Thyroid gland (tissue), 4 donors: ENCODE results near the gene RAB11FIP4. TPM values are rescaled to one million over a fixed set of nuclear protein-coding genes. Genes with fewer than 3 reads are reported as not detected.

Experiments
- DNase-seq, 2 donors: peaks; one replicate each; pipeline ENCODE4 v3.0.0-alpha.2; 2019
- H3K27ac ChIP-seq, 3 donors: fragments of 200-600 bp; sonication (generic); 1 replicate in 2 of 3; 2 replicates in 1 of 3; pipeline ENCODE4 v1.5.1; 2016 to 2019; ENCODE audit warnings: mild to moderate bottlenecking in 1 of 3, moderate library complexity in 1 of 3
- H3K27me3 ChIP-seq: fragments of 200-600 bp; sonication (generic); one replicate; pipeline ENCODE4 v1.5.1; 2019
- H3K36me3 ChIP-seq, 2 donors: fragments of 200-600 bp; sonication (generic); one replicate each; pipeline ENCODE4 v1.5.1; 2016 to 2019
- H3K4me1 ChIP-seq, 2 donors: fragments of 200-600 bp; sonication (generic); one replicate each; pipeline ENCODE4 v1.5.1; 2017 to 2019
- H3K4me3 ChIP-seq, 3 donors: fragments of 200-600 bp; sonication (generic); replicated peaks in 1 of 3; 1 replicate in 2 of 3; 2 replicates in 1 of 3; pipeline ENCODE4 v1.5.1; 2016; ENCODE audit warnings: mild to moderate bottlenecking in 1 of 3
- H3K9me3 ChIP-seq: fragments of 200-600 bp; sonication (generic); one replicate; pipeline ENCODE4 v1.5.1; 2017
- POLR2A ChIP-seq, 2 donors: fragments of 450-650 bp; IDR thresholded peaks; one replicate each; pipeline ENCODE4 v1.6.1; 2017; ENCODE audit warnings: antibody characterized with exemption in 2 of 2, mild to moderate bottlenecking in 2 of 2, moderate library complexity in 1 of 2
- WGBS, 2 donors: methylation state at CpG; one replicate each; pipeline ENCODE4 v1.1.5; 2017; 5-methylcytosine and 5-hydroxymethylcytosine counted together
- intact Hi-C: fragments of 100-400 bp; cut with DNase I; formaldehyde crosslinking; loops from one replicate; pipeline ENCODE4 v1.15.1; 2023
- total RNA-seq, 4 donors: library from RNA; depleted of rRNA; stranded (reverse); fragments of >200 nt; gene quantifications; one replicate each; pipeline ENCODE4 v1.2.3, GENCODE V29; 2016
- TF ChIP-seq, protein P1 (sequence below), 6 experiments: fragments of 200-600 bp in 3 of 6; fragments of 450-650 bp in 3 of 6; sonication (generic) in 3 of 6; IDR thresholded peaks; one replicate each; pipeline ENCODE4 v1.5.1; 2016 to 2019; ENCODE audit warnings: antibody characterized with exemption in 6 of 6, mild to moderate bottlenecking in 2 of 6, inconsistent platforms in 1 of 6, moderate library complexity in 1 of 6

The RAB11FIP4 gene
- total RNA-seq, 4 donors from 2014 or later: 21.1 to 44.5 (median 24.9) TPM

DNA sequence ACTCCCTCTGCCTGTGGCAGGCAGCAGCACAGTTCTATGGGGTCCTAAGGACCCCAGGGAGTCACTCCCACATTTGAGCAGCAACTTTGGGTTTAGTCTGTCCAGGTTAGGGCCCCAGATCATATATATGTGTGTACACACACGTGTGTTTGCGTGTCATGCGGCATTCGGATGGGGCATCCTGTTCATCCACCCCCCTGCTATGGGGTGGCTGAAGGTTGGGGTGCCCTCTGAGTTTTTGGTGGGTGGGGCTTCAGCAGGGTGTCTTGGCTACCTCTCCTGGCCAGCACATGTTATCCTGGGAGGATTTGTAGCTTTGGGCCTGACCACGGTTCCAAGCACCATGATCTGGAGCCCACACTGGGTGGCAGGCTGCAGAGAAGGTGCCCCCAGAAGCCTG is 100.7 kb downstream of the RAB11FIP4 start:
- no peaks in the 10 kb centered on the region for H3K27me3 ChIP-seq
- H3K9me3 ChIP-seq: no peaks in the 10 kb centered on the region
- TF ChIP-seq POLR2A (IDR thresholded peaks at IDR 0.05): no peak
- TF ChIP-seq, protein P1, sequence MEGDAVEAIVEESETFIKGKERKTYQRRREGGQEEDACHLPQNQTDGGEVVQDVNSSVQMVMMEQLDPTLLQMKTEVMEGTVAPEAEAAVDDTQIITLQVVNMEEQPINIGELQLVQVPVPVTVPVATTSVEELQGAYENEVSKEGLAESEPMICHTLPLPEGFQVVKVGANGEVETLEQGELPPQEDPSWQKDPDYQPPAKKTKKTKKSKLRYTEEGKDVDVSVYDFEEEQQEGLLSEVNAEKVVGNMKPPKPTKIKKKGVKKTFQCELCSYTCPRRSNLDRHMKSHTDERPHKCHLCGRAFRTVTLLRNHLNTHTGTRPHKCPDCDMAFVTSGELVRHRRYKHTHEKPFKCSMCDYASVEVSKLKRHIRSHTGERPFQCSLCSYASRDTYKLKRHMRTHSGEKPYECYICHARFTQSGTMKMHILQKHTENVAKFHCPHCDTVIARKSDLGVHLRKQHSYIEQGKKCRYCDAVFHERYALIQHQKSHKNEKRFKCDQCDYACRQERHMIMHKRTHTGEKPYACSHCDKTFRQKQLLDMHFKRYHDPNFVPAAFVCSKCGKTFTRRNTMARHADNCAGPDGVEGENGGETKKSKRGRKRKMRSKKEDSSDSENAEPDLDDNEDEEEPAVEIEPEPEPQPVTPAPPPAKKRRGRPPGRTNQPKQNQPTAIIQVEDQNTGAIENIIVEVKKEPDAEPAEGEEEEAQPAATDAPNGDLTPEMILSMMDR (IDR thresholded peaks at IDR 0.05): no peak
- H3K27ac ChIP-seq: no peak overlapping the region
- peaks cover 30 to 57% of the 10 kb centered on the region in 2 donors for H3K4me1 ChIP-seq
- H3K36me3 ChIP-seq: no peaks in the 10 kb centered on the region
- DNase-seq: no peak
- intact Hi-C loops: no loop called here
- 98 to 100% methylated on average over 4 to 5 of the region's 5 CpGs for WGBS, 2 donors
- no peak overlapping the region for H3K4me3 ChIP-seq

DNA sequence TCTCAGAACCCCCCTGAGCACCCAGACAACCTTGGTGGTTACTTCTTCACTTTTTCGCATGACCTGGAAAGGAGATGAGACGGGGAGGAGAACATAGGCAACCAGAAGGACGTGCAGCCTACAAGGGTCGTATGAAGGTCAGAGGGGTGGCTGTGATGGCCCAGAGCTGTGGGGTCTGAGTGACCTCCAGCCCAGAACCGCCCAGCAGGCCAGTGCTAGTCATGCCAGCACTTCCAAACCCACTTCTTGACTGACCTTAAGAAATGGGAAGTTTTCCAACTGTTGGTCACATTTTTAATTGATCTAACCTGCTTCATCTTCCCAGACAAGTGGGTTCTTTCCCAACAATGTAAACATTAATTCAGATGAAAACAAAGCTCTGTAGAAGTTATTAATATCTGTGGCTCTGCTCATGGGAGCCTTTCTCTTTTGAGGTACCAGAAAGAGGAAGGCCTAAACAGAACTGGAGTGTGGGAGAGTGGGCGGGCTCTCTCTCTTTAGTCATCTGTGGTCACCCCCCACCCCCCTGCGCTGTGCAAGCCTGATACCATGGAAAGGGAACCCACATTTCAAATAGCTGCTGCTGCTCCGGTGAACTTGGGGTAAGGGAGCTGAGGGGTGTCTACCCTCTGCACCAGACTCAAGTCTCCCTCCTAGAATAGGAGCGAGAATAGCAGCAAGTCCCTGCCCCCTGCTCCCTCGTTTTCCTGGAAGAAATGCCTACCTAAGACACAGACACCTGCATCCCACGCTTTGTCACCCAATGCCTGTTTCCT is 101.6 kb downstream of the RAB11FIP4 start:
- intact Hi-C loops: no loop called here
- no peaks in the 10 kb centered on the region for H3K9me3 ChIP-seq
- no peaks in the 10 kb centered on the region for H3K27me3 ChIP-seq
- H3K36me3 ChIP-seq: no peaks in the 10 kb centered on the region
- 88 to 96% methylated on average over 11 of the region's 11 CpGs for WGBS, 2 donors
- DNase-seq: no peak
- H3K4me1 ChIP-seq: peaks cover 39 to 65% of the 10 kb centered on the region in 2 donors
- peak overlapping the region in 1 of 3 donors; percentile 86 for H3K27ac ChIP-seq
- TF ChIP-seq, protein P1 (IDR thresholded peaks at IDR 0.05): no peak
- TF ChIP-seq POLR2A (IDR thresholded peaks at IDR 0.05): no peak
- H3K4me3 ChIP-seq: no peak overlapping the region

DNA sequence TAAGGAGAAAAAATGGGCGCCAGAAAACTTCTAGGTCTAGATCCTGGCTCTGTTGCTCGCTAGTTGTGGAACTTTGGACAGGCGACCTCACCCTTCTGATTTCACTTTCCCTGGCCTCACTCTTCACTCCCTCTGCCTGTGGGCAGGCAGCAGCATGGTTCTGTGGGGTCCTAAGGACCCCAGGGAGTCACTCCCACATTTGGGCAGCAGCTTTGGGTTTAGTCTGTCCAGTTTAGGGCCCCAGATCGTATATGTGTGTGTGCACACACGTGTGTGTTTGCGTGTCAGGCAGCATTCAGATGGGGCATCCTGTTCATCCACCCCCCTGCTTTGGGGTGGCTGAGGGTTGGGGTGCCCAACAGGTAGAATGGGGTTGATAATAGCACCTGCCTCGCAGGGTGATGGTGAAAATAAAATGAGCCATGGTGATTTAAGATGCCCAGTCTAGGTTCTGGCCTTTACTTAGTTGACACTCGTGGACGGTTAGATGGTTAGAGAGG is 102.2 kb downstream of the RAB11FIP4 start:
- H3K4me1 ChIP-seq: peaks cover 40 to 72% of the 10 kb centered on the region in 2 donors
- no peaks in the 10 kb centered on the region for H3K9me3 ChIP-seq
- TF ChIP-seq, protein P1 (IDR thresholded peaks at IDR 0.05): no peak
- no peak for TF ChIP-seq POLR2A (IDR thresholded peaks at IDR 0.05)
- no peak for DNase-seq
- intact Hi-C loops: no loop called here
- no peaks in the 10 kb centered on the region for H3K36me3 ChIP-seq
- no peaks in the 10 kb centered on the region for H3K27me3 ChIP-seq
- no peak overlapping the region for H3K4me3 ChIP-seq
- WGBS, 2 donors: 93 to 96% methylated on average over 9 of the region's 9 CpGs
- peak overlapping the region in 2 of 3 donors; percentile 60 to 86 for H3K27ac ChIP-seq

DNA sequence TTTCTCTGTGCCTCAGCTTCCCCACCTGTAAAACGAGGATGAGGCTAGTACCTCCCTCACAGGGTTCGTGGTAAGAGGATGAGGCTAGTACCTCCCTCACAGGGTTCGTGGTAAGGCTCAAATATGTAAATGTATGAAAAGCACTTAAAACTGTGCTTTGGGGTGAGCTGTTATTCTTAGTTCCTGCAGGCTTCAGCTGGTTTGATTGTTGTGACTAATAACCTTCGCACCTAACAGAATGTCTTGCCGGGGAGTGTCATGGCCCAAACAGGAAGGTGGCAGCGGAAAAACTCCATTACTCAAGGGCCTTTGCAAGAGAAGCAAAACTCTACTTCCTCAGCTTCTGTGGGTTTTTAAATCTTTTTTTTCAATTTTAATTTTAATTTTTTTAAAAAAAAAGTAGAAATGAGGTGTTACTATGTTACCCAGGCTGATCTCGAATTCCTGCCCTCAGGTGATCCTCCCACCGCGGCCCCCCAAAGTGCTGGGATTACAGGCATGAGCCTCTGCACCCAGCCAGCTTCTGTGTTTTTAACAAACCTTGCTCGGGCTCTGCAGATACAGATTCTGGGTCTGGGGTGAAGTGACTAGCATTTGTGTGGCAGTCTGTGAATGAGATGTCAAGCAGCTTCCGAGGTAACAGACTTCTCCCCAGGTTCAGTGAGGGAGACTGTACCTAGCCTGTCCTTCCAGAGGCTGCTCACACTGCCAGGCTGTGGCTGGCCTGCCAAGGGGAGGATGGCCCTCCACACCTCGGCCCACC is 103.0 kb downstream of the RAB11FIP4 start:
- TF ChIP-seq, protein P1 (IDR thresholded peaks at IDR 0.05): no peak
- no peak for TF ChIP-seq POLR2A (IDR thresholded peaks at IDR 0.05)
- H3K4me3 ChIP-seq: no peak overlapping the region
- peak; percentile 20 to 22 for DNase-seq
- H3K4me1 ChIP-seq: peaks cover 33 to 74% of the 10 kb centered on the region in 2 donors
- peak overlapping the region; percentile 60 to 86 (median 68) for H3K27ac ChIP-seq
- no peaks in the 10 kb centered on the region for H3K27me3 ChIP-seq
- H3K36me3 ChIP-seq: no peaks in the 10 kb centered on the region
- no peaks in the 10 kb centered on the region for H3K9me3 ChIP-seq
- 68 to 71% methylated on average over 11 of the region's 12 CpGs for WGBS, 2 donors
- intact Hi-C loops: no loop called here
